IgD-negative memory B cell (primary cell): ENCODE results near the gene CGN. TPM values are rescaled to one million over a fixed set of nuclear protein-coding genes. Genes with fewer than 3 reads are reported as not detected.

Experiments used
- H3K27ac Mint-ChIP-seq, 3 donors: one replicate each; pipeline ENCODE4 v1.8.0; 2020 to 2022; ENCODE audit warnings: mild to moderate bottlenecking in 3 of 3, mixed read lengths in 3 of 3, moderate library complexity in 1 of 3
- H3K27me3 Mint-ChIP-seq: one replicate; pipeline ENCODE4 v1.8.0; 2021; ENCODE audit warnings: mixed read lengths
- H3K36me3 Mint-ChIP-seq: one replicate; pipeline ENCODE4 v1.8.0; 2020; ENCODE audit warnings: mild to moderate bottlenecking, mixed read lengths
- H3K4me1 Mint-ChIP-seq, 3 donors: one replicate each; pipeline ENCODE4 v1.8.0; 2020 to 2022; ENCODE audit warnings: mixed read lengths in 3 of 3, mild to moderate bottlenecking in 1 of 3
- H3K4me3 Mint-ChIP-seq, 4 donors: one replicate each; pipeline ENCODE4 v1.8.0; 2020 to 2022; ENCODE audit warnings: mild to moderate bottlenecking in 4 of 4, mixed read lengths in 4 of 4, moderate library complexity in 3 of 4
- H3K9me3 Mint-ChIP-seq, 3 donors: one replicate each; pipeline ENCODE4 v1.8.0; 2020 to 2021; ENCODE audit warnings: mixed read lengths in 3 of 3, mild to moderate bottlenecking in 1 of 3
- polyA plus RNA-seq: library from polyadenylated mRNA; unstranded; fragments of 300-500 nt; fragmentation: Illumina TruSeq; gene quantifications from one replicate; pipeline ENCODE4 v1.2.3, GENCODE V29; 2021

CGN gene
- polyA plus RNA-seq, 1 donor from 2014 or later = not detected

DNA sequence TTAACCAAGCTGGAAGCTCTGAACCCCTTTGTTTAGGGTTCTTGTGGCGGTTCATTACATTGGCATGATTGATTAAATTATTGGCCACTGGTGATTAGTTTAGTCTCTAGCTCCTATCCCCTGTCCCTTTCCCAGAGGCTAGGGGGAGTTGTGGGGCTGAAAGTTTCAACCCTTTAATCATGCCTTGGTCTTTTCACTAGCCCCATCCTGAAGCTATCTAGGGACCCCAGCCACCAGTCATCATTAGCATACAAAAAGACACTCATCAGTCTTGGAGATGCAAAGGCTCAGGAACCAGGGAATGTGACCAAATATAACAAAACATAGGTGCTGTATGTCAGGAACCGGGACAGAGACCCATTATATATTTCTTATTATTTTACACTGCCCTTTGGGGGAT, 66.0 kb downstream of the CGN start:
- Mint-ChIP-seq H3K36me3 (no peaks in the 10 kb centered on the region), H3K27ac (no peak overlapping the region), H3K4me3 (no peak overlapping the region), H3K27me3 (no peaks in the 10 kb centered on the region), H3K4me1 (peaks cover 0 to 2% (median 0%) of the 10 kb centered on the region in 3 donors), H3K9me3 (no peaks in the 10 kb centered on the region)

DNA sequence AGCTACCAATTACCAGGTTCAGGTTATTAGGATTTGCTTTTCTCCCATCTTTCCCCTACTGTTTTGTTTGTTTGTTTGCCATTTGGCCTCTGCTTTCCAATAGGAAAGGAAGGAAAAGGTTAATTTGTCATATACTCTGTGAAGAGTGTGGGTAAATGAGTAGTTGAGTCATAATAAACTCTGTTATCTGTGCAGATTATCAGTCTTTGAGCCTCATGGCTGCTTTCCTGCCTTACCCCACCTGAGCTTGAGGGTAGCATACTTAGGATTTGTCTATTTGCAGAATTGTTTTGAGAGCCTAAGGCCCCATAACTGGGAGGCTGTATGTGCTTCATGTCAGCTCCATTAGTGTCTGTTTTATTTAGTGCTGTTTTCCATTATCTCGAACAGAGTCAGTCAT, 67.8 kb downstream of the CGN start:
- Mint-ChIP-seq H3K27ac (no peak overlapping the region), H3K27me3 (no peaks in the 10 kb centered on the region), H3K4me1 (no peaks in the 10 kb centered on the region), H3K4me3 (no peak overlapping the region), H3K9me3 (no peaks in the 10 kb centered on the region), H3K36me3 (no peaks in the 10 kb centered on the region)

DNA sequence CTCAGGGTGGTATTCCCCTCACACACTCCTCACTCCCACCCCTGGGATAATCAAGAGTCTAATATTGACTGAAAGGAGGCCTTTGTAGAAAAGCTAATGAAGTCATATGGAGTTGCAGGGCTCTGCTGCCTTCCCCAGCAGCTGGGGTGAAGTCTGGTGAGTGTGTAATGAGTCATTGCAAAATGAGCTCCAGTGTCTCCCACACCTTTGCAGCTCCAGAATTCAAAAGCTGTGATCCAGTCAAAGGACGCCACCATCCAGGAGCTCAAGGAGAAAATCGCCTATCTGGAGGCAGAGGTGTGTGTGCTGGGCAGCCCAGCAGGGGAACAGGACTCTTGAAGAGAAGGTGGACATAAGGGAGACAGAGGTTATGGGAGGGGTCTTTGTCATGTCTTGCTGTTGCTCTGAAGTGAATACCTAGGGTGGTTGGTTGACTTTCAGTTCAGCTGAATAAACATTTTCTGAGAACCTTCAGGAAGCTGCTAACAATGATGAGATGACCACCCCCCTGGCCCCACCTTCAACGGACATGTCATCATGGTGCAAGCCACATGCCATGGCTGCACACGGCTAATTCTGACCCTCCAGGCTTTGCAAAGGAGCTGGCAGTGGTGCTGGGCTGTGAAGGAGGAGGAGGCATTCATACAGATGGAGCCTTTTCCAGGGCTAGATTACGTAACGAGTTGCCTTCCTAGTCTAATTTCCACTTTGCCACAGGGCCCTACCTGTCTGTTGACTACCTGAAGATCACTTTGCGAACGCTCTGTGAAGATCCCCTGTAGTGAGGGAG, 68.4 kb downstream of the CGN start:
- no peaks in the 10 kb centered on the region for H3K4me1 Mint-ChIP-seq
- H3K27ac Mint-ChIP-seq = no peak overlapping the region
- no peaks in the 10 kb centered on the region for H3K27me3 Mint-ChIP-seq
- no peaks in the 10 kb centered on the region for H3K9me3 Mint-ChIP-seq
- H3K36me3 Mint-ChIP-seq = no peaks in the 10 kb centered on the region
- H3K4me3 Mint-ChIP-seq = no peak overlapping the region

DNA sequence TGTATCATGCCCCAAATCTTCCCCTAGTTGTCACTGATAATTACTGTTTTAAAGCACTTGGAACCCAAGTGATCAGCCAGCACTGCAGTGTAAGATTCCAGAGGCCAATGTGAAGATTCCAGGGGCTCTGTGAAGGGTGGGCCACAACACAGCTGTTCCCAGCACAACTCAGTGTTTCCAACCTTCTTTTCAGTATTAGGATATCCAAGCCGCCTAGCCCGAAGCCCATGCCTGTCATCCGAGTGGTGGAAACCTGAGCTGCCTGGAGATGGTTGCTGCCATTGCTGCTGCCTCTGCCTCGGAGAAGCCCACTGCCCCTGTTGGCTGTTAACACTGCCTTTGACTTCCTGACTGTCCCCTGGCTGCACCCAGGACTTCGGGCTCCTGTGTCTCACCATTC, 70.3 kb downstream of the CGN start:
- H3K36me3 Mint-ChIP-seq = no peaks in the 10 kb centered on the region

DNA sequence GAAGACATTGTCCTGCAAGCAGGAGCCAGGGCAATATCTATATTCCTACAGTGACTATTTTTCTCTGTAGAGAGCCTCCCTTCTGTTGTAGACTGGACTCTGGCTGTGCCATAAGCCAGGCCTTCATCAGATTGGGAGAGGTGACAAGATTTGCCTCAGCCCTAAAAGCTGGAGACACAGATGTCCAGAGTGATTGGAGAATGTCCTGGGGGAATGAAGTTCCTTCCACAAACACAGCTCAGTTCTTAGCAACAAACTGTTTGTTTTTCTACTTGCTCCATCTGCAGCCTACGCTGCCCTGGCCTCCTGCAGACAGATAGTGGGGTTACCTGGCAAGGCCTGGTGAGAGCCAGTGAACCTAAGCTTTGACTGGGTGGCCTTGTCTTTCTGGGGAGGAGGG, 70.7 kb downstream of the CGN start:
- Mint-ChIP-seq H3K27me3 (no peaks in the 10 kb centered on the region), H3K4me3 (no peak overlapping the region), H3K4me1 (no peaks in the 10 kb centered on the region), H3K36me3 (no peaks in the 10 kb centered on the region), H3K27ac (no peak overlapping the region), H3K9me3 (no peaks in the 10 kb centered on the region)

More for the DNA sequence above, 70.3 kb downstream of the CGN start:
- H3K9me3 Mint-ChIP-seq = no peaks in the 10 kb centered on the region
- no peak overlapping the region for H3K27ac Mint-ChIP-seq
- no peak overlapping the region for H3K4me3 Mint-ChIP-seq
- H3K27me3 Mint-ChIP-seq = no peaks in the 10 kb centered on the region
- H3K4me1 Mint-ChIP-seq = no peaks in the 10 kb centered on the region

DNA sequence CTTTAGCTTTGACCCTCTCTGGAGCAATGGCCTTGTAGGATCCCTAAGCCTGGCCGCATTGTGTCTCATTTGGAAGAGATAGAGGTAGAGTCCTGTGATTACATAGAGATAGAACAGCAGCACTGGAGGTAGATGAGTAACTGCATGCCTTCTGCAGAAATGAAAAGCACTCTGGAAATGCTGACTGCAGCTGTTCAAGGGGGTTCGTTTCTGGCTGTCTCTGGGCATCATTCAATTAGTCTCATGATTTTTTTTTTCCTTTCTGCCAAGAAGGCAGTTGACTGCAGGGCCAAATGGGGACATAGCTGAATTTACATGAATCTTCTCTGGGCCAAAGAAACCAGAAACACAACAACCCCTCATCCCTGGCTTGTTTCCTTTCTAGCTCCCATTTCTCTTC, 72.6 kb downstream of the CGN start:
- Mint-ChIP-seq H3K27me3 (no peaks in the 10 kb centered on the region), H3K4me1 (no peaks in the 10 kb centered on the region), H3K4me3 (no peak overlapping the region), H3K27ac (no peak overlapping the region), H3K9me3 (no peaks in the 10 kb centered on the region), H3K36me3 (no peaks in the 10 kb centered on the region)

DNA sequence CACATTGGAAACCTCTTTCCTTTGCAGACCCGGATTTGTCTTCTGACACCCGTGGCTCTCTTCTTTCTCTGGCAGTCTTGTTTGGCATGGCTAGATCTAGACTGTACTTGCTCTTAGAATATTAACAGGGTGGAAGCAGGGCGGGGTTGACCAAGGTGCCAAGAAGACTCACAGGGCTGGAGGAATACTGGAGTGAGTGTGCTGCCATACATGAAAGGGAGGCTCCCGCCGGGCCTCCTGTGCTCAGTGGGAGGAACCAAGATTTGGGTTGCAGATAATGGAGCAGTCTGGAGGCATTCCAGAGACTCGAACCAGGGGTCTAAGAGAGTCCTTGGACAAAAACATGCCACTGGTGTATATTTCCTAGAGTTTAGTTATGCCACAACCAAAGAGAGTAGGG, 73.1 kb downstream of the CGN start:
- Mint-ChIP-seq H3K27ac (no peak overlapping the region), H3K27me3 (no peaks in the 10 kb centered on the region), H3K4me3 (no peak overlapping the region), H3K36me3 (no peaks in the 10 kb centered on the region), H3K4me1 (no peaks in the 10 kb centered on the region), H3K9me3 (no peaks in the 10 kb centered on the region)

DNA sequence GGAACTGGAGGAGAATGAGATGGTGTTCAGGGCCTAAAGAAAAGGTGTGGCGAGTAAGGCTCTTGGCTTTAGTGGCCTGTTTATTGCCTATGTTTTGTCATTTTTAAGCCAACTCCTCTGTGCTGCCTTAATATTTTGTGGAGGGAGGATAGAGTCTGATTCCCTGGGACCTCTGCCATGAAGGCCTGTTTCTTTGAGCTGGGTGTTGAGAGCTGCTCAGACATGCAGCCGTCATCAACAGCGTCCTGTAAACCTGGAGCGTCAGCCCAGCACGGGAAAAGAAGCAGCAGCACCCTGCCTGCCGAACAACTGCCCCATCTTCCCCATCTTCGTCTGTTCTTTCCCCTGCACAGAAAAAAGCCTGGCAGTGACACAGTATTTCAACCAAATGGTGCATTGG, 73.6 kb downstream of the CGN start:
- Mint-ChIP-seq H3K36me3 (no peaks in the 10 kb centered on the region), H3K27ac (no peak overlapping the region)

DNA sequence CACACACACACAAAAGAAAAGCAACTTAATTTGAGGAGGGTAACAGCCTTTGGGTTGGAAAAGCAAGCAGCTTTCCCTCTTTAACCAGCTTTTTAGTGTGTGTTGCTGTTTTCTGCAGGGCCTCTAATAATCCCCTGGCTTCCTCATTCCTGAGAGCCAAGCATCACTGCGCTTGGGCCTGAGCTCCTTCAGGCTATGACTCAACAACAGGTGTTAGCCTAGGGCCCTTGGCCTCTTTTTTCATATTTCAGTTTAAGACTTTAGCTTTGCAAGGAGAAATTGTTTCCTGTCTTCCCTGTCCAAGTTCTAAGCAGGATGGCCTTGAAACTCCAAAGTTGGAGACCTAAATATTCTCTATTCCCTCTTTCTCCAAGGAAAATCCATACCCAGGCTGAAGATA, 74.4 kb downstream of the CGN start:
- Mint-ChIP-seq H3K27me3 (peaks cover 6% of the 10 kb centered on the region), H3K9me3 (peaks cover 0 to 2% (median 1%) of the 10 kb centered on the region in 3 donors), H3K36me3 (peaks cover 1% of the 10 kb centered on the region), H3K4me3 (no peak overlapping the region), H3K27ac (no peak overlapping the region), H3K4me1 (no peaks in the 10 kb centered on the region)

More for the DNA sequence above, 73.6 kb downstream of the CGN start:
- Mint-ChIP-seq H3K9me3 (no peaks in the 10 kb centered on the region), H3K4me3 (no peak overlapping the region), H3K4me1 (no peaks in the 10 kb centered on the region), H3K27me3 (peaks cover 3% of the 10 kb centered on the region)

Other genes with a start within 250 kb of the CGN start
- gene ZNF687, start 229.1 kb upstream of the CGN start, polyA plus RNA-seq = 3.0 TPM
- gene PI4KB, start 184.0 kb upstream of the CGN start, polyA plus RNA-seq = 67.9 TPM
- gene RFX5, start 164.1 kb upstream of the CGN start, polyA plus RNA-seq = 106 TPM
- not detected for gene SELENBP1, start 138.7 kb upstream of the CGN start, polyA plus RNA-seq
- 69.1 TPM for gene PSMB4, start 111.8 kb upstream of the CGN start, polyA plus RNA-seq
- gene POGZ, start 51.9 kb upstream of the CGN start, polyA plus RNA-seq = 9.4 TPM
- 1.6 TPM for gene TUFT1, start 28.9 kb downstream of the CGN start, polyA plus RNA-seq
- 12.9 TPM for gene SNX27, start 100.7 kb downstream of the CGN start, polyA plus RNA-seq
- not detected for gene CELF3, start 205.4 kb downstream of the CGN start, polyA plus RNA-seq
- gene RIIAD1, start 210.1 kb downstream of the CGN start, polyA plus RNA-seq = not detected